OCI-LY7 (cell line): ENCODE data around the gene RHEX. TPM values are rescaled to one million over a fixed set of nuclear protein-coding genes. Genes with fewer than 3 reads are reported as not detected.

Source experiments
- BruUV-seq: library from RNA; stranded (reverse); fragments of 400-500 nt; replicated peaks from 2 replicates; lab custom pipeline; 2021; lab: Mats Ljungman, UMichigan
- CTCF ChIA-PET: fragments of 300-600 bp; sonication (Branson Sonifier 250); formaldehyde crosslinking; loops from one replicate; lab custom pipeline; 2022; ENCODE audit warnings: antibody characterized with exemption; ENCODE audit not compliant: unreplicated experiment; lab: Charles Lee
- POLR2A ChIA-PET: fragments of 300-600 bp; sonication (Branson Sonifier 250); formaldehyde crosslinking; loops from one replicate; lab custom pipeline; 2022; ENCODE audit warnings: antibody characterized with exemption; lab: Charles Lee
- DNase-seq: peaks from one replicate; pipeline ENCODE4 v3.0.0-alpha.2; 2015; ENCODE audit warnings: low spot score
- H2AFZ ChIP-seq: fragments of 200-600 bp; sonication (generic), shearing (Covaris generic); 2 replicates; pipeline ENCODE4 v1.6.1; 2014; ENCODE audit warnings: mild to moderate bottlenecking, antibody characterized with exemption, low read length, moderate library complexity
- H3K27ac ChIP-seq: fragments of 200-600 bp; sonication (generic); 2 replicates; pipeline ENCODE4 v1.5.1; 2014; ENCODE audit warnings: mixed run types, low read depth, mild to moderate bottlenecking, moderate library complexity, low read length, inconsistent platforms; ENCODE audit not compliant: poor library complexity, severe bottlenecking
- H3K36me3 ChIP-seq: fragments of 200-600 bp; sonication (generic); 2 replicates; pipeline ENCODE4 v1.6.1; 2014; ENCODE audit warnings: mild to moderate bottlenecking, antibody characterized with exemption, low read length, moderate library complexity, mixed read lengths; ENCODE audit not compliant: insufficient read depth
- H3K4me1 ChIP-seq: fragments of 200-600 bp; sonication (generic); 2 replicates; pipeline ENCODE4 v1.5.1; 2014; ENCODE audit warnings: mild to moderate bottlenecking, low read length; ENCODE audit not compliant: insufficient read depth, poor library complexity, severe bottlenecking
- H3K4me2 ChIP-seq: fragments of 200-600 bp; sonication (generic); 2 replicates; pipeline ENCODE4 v1.6.1; 2014; ENCODE audit warnings: mild to moderate bottlenecking, low read length
- H3K4me3 ChIP-seq: fragments of 200-600 bp; sonication (generic); 2 replicates; pipeline ENCODE4 v1.5.1; 2014; ENCODE audit warnings: mild to moderate bottlenecking, low read depth, low read length; ENCODE audit not compliant: poor library complexity, severe bottlenecking
- H3K79me2 ChIP-seq: fragments of 200-600 bp; sonication (generic); 2 replicates; pipeline ENCODE4 v1.6.1; 2016; ENCODE audit warnings: low read depth, mild to moderate bottlenecking, low read length, moderate library complexity, mixed read lengths; ENCODE audit not compliant: insufficient read depth
- H3K9me2 ChIP-seq: fragments of 200-600 bp; sonication (generic); 2 replicates; pipeline ENCODE4 v1.6.1; 2016; ENCODE audit warnings: mild to moderate bottlenecking, low read length, mixed read lengths; ENCODE audit not compliant: insufficient read depth
- H3K9me3 ChIP-seq: fragments of 200-600 bp; sonication (generic); 2 replicates; pipeline ENCODE4 v1.6.1; 2014; ENCODE audit warnings: mild to moderate bottlenecking, mixed run types, low read length, mixed read lengths
- H4K20me1 ChIP-seq: fragments of 200-600 bp; sonication (generic); 2 replicates; pipeline ENCODE4 v1.6.1; 2014; ENCODE audit warnings: mild to moderate bottlenecking, antibody characterized with exemption, low read length, moderate library complexity, mixed read lengths; ENCODE audit not compliant: insufficient read depth
- EZH2phosphoT487 ChIP-seq: fragments of 200-600 bp; sonication (generic); IDR thresholded peaks from 2 replicates; pipeline ENCODE4 v1.6.1; 2018; ENCODE audit warnings: low read depth, borderline replicate concordance, mild to moderate bottlenecking, mixed run types, antibody characterized with exemption, low read length, moderate library complexity, mixed read lengths
- intact Hi-C: fragments of 100-400 bp; cut with micrococcal nuclease; formaldehyde crosslinking; loops from one replicate; pipeline ENCODE4 v1.10.0; 2022; ENCODE audit not compliant: unreplicated experiment
- total RNA-seq, 2 experiments: library from RNA; depleted of rRNA in 1 of 2; stranded (reverse); fragments of >200 nt in 1 of 2; shearing (Covaris generic) in 1 of 2; gene quantifications; 2 replicates each; pipeline ENCODE4 v1.2.3, GENCODE V29; 2014 to 2022
- TF ChIP-seq, protein P1 (sequence below): fragments of 200-600 bp; sonication (generic); conservative IDR thresholded peaks from 2 replicates; pipeline ENCODE4 v1.5.1; 2014; ENCODE audit warnings: mild to moderate bottlenecking, antibody characterized with exemption, low read length, moderate library complexity, mixed read lengths

Gene RHEX
- total RNA-seq, 2 experiments from 2014 or later = 5.0 to 9.9 TPM

DNA sequence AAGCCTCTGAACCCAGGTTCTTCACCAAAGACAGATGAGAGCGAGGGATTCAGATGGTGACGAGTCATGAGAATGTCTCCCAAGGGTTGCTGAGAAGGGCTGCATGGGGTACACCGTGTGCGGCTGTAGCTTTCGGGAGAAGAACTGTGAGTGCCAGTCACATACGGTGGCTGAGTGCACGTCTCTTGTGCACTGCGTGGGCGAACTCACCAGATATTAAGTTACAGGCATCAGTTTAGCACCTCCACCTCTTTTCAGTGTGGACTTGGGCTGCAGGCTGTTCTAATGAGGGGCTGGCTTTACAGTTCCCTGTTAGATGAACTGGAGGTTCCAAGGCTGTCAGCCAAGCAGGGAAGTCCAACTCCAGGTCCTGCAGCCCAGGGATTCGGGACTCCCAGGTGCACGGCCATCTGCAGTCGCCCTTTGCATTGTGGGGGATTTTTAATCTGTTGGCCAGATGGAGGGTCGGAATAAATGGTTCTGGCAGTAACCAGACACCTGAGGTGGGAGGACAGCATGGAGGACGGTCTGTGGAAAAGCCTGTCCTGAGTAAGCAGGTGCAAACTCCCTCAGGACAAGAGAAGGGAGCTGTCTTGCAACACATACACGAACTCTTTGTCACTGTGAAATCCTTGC is 90.7 kb downstream of the RHEX start:
- H2AFZ ChIP-seq = no peak overlapping the region
- no peak overlapping the region for H3K4me2 ChIP-seq
- H3K36me3 ChIP-seq = no peaks in the 10 kb centered on the region
- CTCF ChIA-PET = no interaction called here
- no peak overlapping the region for H3K4me3 ChIP-seq
- no peaks in the 10 kb centered on the region for H4K20me1 ChIP-seq
- BruUV-seq = no TSS peak
- no peaks in the 10 kb centered on the region for H3K4me1 ChIP-seq
- TF ChIP-seq, protein P1, sequence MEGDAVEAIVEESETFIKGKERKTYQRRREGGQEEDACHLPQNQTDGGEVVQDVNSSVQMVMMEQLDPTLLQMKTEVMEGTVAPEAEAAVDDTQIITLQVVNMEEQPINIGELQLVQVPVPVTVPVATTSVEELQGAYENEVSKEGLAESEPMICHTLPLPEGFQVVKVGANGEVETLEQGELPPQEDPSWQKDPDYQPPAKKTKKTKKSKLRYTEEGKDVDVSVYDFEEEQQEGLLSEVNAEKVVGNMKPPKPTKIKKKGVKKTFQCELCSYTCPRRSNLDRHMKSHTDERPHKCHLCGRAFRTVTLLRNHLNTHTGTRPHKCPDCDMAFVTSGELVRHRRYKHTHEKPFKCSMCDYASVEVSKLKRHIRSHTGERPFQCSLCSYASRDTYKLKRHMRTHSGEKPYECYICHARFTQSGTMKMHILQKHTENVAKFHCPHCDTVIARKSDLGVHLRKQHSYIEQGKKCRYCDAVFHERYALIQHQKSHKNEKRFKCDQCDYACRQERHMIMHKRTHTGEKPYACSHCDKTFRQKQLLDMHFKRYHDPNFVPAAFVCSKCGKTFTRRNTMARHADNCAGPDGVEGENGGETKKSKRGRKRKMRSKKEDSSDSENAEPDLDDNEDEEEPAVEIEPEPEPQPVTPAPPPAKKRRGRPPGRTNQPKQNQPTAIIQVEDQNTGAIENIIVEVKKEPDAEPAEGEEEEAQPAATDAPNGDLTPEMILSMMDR = no peak
- TF ChIP-seq EZH2phosphoT487 = no peak
- no peaks in the 10 kb centered on the region for H3K9me2 ChIP-seq
- intact Hi-C loops = no loop called here
- DNase-seq = no peak
- POLR2A ChIA-PET = no interaction called here
- H3K27ac ChIP-seq = no peak overlapping the region
- no peaks in the 10 kb centered on the region for H3K79me2 ChIP-seq
- H3K9me3 ChIP-seq = no peaks in the 10 kb centered on the region

DNA sequence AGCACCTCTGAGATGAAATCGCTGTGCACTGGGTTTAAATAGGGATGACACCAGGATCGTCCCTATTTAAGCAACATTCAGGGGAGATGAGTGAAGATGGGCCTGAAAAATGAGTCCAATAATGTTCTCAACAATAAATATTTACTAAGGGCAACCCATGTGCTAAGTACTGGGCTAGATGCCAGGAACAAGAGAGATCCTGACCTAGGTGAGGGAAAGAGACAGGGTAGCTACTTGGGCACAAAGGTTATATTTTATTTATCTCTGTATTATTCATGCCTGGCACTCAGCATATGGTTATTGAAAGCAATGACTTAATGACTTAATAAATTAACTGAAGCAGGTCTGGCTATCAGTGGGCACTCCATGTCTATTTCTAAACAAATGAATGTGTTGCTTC is 91.6 kb downstream of the RHEX start:
- no peak overlapping the region for H3K4me2 ChIP-seq
- H3K9me3 ChIP-seq = no peaks in the 10 kb centered on the region
- ChIA-PET POLR2A (no interaction called here), CTCF (no interaction called here)
- BruUV-seq = no TSS peak
- H2AFZ ChIP-seq = no peak overlapping the region
- TF ChIP-seq, protein P1 = no peak
- TF ChIP-seq EZH2phosphoT487 = no peak
- intact Hi-C loops = no loop called here
- H3K4me3 ChIP-seq = no peak overlapping the region
- no peaks in the 10 kb centered on the region for H3K36me3 ChIP-seq
- no peaks in the 10 kb centered on the region for H3K9me2 ChIP-seq
- no peaks in the 10 kb centered on the region for H4K20me1 ChIP-seq
- no peak for DNase-seq
- H3K79me2 ChIP-seq = no peaks in the 10 kb centered on the region
- no peaks in the 10 kb centered on the region for H3K4me1 ChIP-seq
- H3K27ac ChIP-seq = no peak overlapping the region

DNA sequence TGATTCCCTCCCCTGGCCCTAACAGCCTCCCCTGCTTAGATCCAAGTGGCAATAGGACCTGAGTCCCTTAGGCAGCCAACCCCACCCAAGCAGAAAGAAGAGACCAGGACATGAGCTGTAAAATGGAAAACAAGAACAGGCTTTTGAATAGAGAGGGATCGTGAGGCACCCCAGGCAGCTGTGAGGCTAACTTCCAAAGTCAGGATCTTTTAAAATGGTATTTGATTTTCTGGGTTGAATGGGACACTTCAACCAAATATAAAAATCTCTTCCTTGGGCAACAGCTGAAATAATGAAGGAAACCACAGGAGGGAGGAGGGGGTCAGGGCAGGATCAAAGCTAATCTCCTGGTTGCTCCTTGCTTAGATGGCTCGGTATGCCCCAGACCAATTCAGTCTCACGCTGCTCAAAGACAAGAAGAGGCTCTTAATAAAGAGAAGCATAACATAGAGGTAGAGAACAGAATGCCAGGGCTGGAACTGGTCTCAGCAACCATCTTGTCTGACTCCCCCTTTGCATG is 92.9 kb downstream of the RHEX start:
- ChIA-PET CTCF (no interaction called here), POLR2A (no interaction called here)
- H3K4me3 ChIP-seq = no peak overlapping the region
- intact Hi-C loops = no loop called here
- no TSS peak for BruUV-seq
- DNase-seq = no peak
- no peaks in the 10 kb centered on the region for H3K9me3 ChIP-seq
- no peak overlapping the region for H3K4me2 ChIP-seq
- H3K79me2 ChIP-seq = no peaks in the 10 kb centered on the region
- H3K27ac ChIP-seq = no peak overlapping the region
- no peaks in the 10 kb centered on the region for H3K36me3 ChIP-seq
- no peaks in the 10 kb centered on the region for H3K9me2 ChIP-seq
- no peaks in the 10 kb centered on the region for H3K4me1 ChIP-seq
- TF ChIP-seq, protein P1 = no peak
- no peak overlapping the region for H2AFZ ChIP-seq
- H4K20me1 ChIP-seq = no peaks in the 10 kb centered on the region
